ENCODE measurements around the gene SYTL4. TPM values are rescaled to one million over a fixed set of nuclear protein-coding genes. Genes with fewer than 3 reads are reported as not detected.

SYTL4 gene
- total RNA-seq, 2 experiments from 2014 or later: not detected

- no peaks in the 10 kb centered on the region for H3K79me2 ChIP-seq (ENCODE audit: insufficient read depth, low read depth, low read length)
- H3K4me1 ChIP-seq (ENCODE audit: insufficient read depth, low read length, poor library complexity, severe bottlenecking): no peaks in the 10 kb centered on the region
- no peak overlapping the region for H2AFZ ChIP-seq (ENCODE audit: low read length)
- H4K20me1 ChIP-seq (ENCODE audit: insufficient read depth, low read length): no peaks in the 10 kb centered on the region
- ChIA-PET CTCF (ENCODE audit: unreplicated experiment) (no interaction called here), POLR2A (no interaction called here)
- H3K36me3 ChIP-seq (ENCODE audit: insufficient read depth, low read length): no peaks in the 10 kb centered on the region
- no peak overlapping the region for H3K4me2 ChIP-seq (ENCODE audit: low read length)
- no TSS peak for BruUV-seq (replicated peaks)
- DNase-seq (ENCODE audit: low spot score): no peak
- H3K4me3 ChIP-seq (ENCODE audit: low read depth, low read length, poor library complexity, severe bottlenecking): no peak overlapping the region
- H3K9me3 ChIP-seq (ENCODE audit: low read length): no peaks in the 10 kb centered on the region
- no peak overlapping the region for H3K27ac ChIP-seq (ENCODE audit: low read depth, low read length, poor library complexity, severe bottlenecking)
- no peak for TF ChIP-seq CTCF (conservative IDR thresholded peaks at IDR 0.05; ENCODE audit: low read length)
- TF ChIP-seq EZH2phosphoT487 (IDR thresholded peaks at IDR 0.05; ENCODE audit: borderline replicate concordance, low read depth, low read length): no peak
- H3K9me2 ChIP-seq (ENCODE audit: insufficient read depth, low read length): no peaks in the 10 kb centered on the region
- intact Hi-C loops (cut with micrococcal nuclease; ENCODE audit: unreplicated experiment): no loop called here
Measured at GRCh38 chrX:100659431-100660137, 72.3 kb downstream of the SYTL4 start.

- DNase-seq (ENCODE audit: low spot score): no peak
- intact Hi-C loops (cut with micrococcal nuclease; ENCODE audit: unreplicated experiment): no loop called here
- CTCF ChIA-PET (ENCODE audit: unreplicated experiment): no interaction called here
- H3K4me1 ChIP-seq (ENCODE audit: insufficient read depth, low read length, poor library complexity, severe bottlenecking): no peaks in the 10 kb centered on the region
- no peaks in the 10 kb centered on the region for H4K20me1 ChIP-seq (ENCODE audit: insufficient read depth, low read length)
- no peaks in the 10 kb centered on the region for H3K79me2 ChIP-seq (ENCODE audit: insufficient read depth, low read depth, low read length)
- H3K36me3 ChIP-seq (ENCODE audit: insufficient read depth, low read length): no peaks in the 10 kb centered on the region
- POLR2A ChIA-PET: no interaction called here
- no peak overlapping the region for H3K4me3 ChIP-seq (ENCODE audit: low read depth, low read length, poor library complexity, severe bottlenecking)
- no peaks in the 10 kb centered on the region for H3K9me2 ChIP-seq (ENCODE audit: insufficient read depth, low read length)
- no peak overlapping the region for H3K27ac ChIP-seq (ENCODE audit: low read depth, low read length, poor library complexity, severe bottlenecking)
- H2AFZ ChIP-seq (ENCODE audit: low read length): no peak overlapping the region
- no peaks in the 10 kb centered on the region for H3K9me3 ChIP-seq (ENCODE audit: low read length)
- H3K4me2 ChIP-seq (ENCODE audit: low read length): no peak overlapping the region
- BruUV-seq (replicated peaks): no TSS peak
- TF ChIP-seq CTCF (conservative IDR thresholded peaks at IDR 0.05; ENCODE audit: low read length) (no peak), EZH2phosphoT487 (IDR thresholded peaks at IDR 0.05; ENCODE audit: borderline replicate concordance, low read depth, low read length) (no peak)
Measured at GRCh38 chrX:100658941-100659381, 73.0 kb downstream of the SYTL4 start.

GRCh38 chrX:100654261-100654660 lies 77.7 kb downstream of the SYTL4 start:
- Histone ChIP-seq H3K9me2 (ENCODE audit: insufficient read depth, low read length) (no peaks in the 10 kb centered on the region), H3K4me3 (ENCODE audit: low read depth, low read length, poor library complexity, severe bottlenecking) (no peak overlapping the region), H3K9me3 (ENCODE audit: low read length) (no peaks in the 10 kb centered on the region), H3K79me2 (ENCODE audit: insufficient read depth, low read depth, low read length) (no peaks in the 10 kb centered on the region), H3K4me2 (ENCODE audit: low read length) (no peak overlapping the region), H3K27ac (ENCODE audit: low read depth, low read length, poor library complexity, severe bottlenecking) (no peak overlapping the region), H2AFZ (ENCODE audit: low read length) (no peak overlapping the region), H3K4me1 (ENCODE audit: insufficient read depth, low read length, poor library complexity, severe bottlenecking) (peaks cover 3% of the 10 kb centered on the region), H3K36me3 (ENCODE audit: insufficient read depth, low read length) (no peaks in the 10 kb centered on the region), H4K20me1 (ENCODE audit: insufficient read depth, low read length) (no peaks in the 10 kb centered on the region)
- intact Hi-C loops (cut with micrococcal nuclease; ENCODE audit: unreplicated experiment): no loop called here
- no TSS peak for BruUV-seq (replicated peaks)
- ChIA-PET CTCF (ENCODE audit: unreplicated experiment) (no interaction called here), POLR2A (no interaction called here)
- peak; percentile 3 for DNase-seq (ENCODE audit: low spot score)
- TF ChIP-seq CTCF (conservative IDR thresholded peaks at IDR 0.05; ENCODE audit: low read length): peak; percentile 57
- no peak for TF ChIP-seq EZH2phosphoT487 (IDR thresholded peaks at IDR 0.05; ENCODE audit: borderline replicate concordance, low read depth, low read length)

All from OCI-LY7 (cell line).